Tibial artery (tissue), 4 donors: ENCODE results near the gene EPB42.

ENCODE experiments used
- DNase-seq, 2 donors: peaks; one replicate each; pipeline ENCODE4 v3.0.0-alpha.2; 2019
- H3K27ac ChIP-seq, 2 donors: fragments of 200-600 bp; sonication (generic) in 1 of 2; 1 replicate in 1 of 2; 2 replicates in 1 of 2; pipeline ENCODE4 v1.5.1; 2018 to 2019; ENCODE audit warnings: mild to moderate bottlenecking in 1 of 2
- H3K27me3 ChIP-seq, 2 donors: fragments of 200-600 bp; sonication (generic) in 1 of 2; one replicate each; pipeline versions ENCODE4 v1.5.1 to v1.6.0; 2016 to 2019
- H3K36me3 ChIP-seq, 3 donors: fragments of 200-600 bp; sonication (generic) in 2 of 3; one replicate each; pipeline ENCODE4 v1.5.1; 2016 to 2019; ENCODE audit warnings: mild to moderate bottlenecking in 2 of 3
- H3K4me1 ChIP-seq, 4 donors: fragments of 200-600 bp; sonication (generic) in 2 of 4; 1 replicate in 3 of 4; 2 replicates in 1 of 4; pipeline ENCODE4 v1.5.1; 2016 to 2019
- H3K4me3 ChIP-seq, 2 donors: fragments of 200-600 bp; sonication (generic) in 1 of 2; 1 replicate in 1 of 2; 2 replicates in 1 of 2; pipeline ENCODE4 v1.5.1; 2018 to 2019; ENCODE audit warnings: mild to moderate bottlenecking in 2 of 2
- H3K9me3 ChIP-seq, 3 donors: fragments of 200-600 bp; sonication (generic) in 1 of 3; one replicate each; pipeline ENCODE4 v1.5.1; 2016 to 2019
- intact Hi-C: fragments of 100-400 bp; cut with DNase I; formaldehyde crosslinking; loops from one replicate; pipeline ENCODE4 v1.15.0; 2023; ENCODE audit warnings: low total_unique reads
- TF ChIP-seq, protein P1 (sequence below), 2 experiments: fragments of 200-600 bp in 1 of 2; fragments of 450-650 bp in 1 of 2; IDR thresholded peaks; one replicate each; pipeline ENCODE4 v1.5.1; 2017 to 2019; ENCODE audit warnings: antibody characterized with exemption in 2 of 2, mild to moderate bottlenecking in 1 of 2, moderate library complexity in 1 of 2

EPB42 gene

DNA sequence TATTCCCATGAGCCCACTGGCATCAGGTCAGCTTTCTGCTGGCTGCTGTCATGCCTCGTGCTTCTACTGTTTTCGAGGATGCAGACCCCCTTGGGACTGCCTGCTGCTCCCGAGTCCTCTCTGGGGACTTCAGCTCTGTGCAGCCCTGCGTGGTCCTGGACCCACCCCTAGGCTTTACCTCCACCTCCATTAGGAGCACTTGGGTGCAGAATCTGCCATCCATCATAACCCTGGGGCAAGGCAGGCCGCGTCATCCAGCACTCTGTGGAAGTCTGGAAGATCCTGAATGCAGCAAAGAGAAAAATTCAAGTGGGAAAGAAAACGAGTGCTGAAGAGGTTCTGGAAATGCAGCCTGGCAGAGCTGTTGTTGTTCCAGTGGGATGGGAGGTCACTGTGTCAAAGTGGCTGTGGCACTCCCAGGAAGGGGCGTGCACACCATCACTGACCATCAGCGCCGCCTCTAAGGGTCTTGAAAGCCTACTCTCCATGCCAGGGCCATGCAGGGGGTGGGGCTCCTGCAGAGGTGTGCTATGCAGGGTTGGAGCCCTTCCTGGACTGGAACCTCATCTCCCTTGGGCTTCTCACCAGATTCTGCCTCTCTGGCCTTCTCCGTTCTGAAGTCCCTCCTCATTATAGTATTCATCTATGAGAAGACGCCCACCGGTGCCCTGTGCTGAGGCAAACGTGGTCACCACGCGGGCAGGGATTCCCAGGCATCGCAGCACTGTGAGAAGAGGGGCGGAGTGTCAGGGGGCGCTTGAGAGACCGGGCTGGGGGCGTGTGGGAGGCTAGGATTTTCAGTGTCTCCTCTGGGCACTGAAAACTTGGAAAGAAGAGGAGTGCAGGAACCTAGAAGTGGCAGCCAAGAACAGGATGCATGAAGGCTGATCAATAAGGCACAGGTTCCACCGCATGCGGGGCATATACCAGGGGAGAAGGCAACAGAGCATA lies 12.5 kb downstream of the EPB42 start:
- Histone ChIP-seq H3K9me3 (no peaks in the 10 kb centered on the region), H3K4me1 (no peaks in the 10 kb centered on the region), H3K27ac (no peak overlapping the region), H3K4me3 (no peak overlapping the region), H3K36me3 (no peaks in the 10 kb centered on the region), H3K27me3 (peaks cover 0 to 18% of the 10 kb centered on the region in 2 donors)
- no peak for DNase-seq
- TF ChIP-seq, protein P1, sequence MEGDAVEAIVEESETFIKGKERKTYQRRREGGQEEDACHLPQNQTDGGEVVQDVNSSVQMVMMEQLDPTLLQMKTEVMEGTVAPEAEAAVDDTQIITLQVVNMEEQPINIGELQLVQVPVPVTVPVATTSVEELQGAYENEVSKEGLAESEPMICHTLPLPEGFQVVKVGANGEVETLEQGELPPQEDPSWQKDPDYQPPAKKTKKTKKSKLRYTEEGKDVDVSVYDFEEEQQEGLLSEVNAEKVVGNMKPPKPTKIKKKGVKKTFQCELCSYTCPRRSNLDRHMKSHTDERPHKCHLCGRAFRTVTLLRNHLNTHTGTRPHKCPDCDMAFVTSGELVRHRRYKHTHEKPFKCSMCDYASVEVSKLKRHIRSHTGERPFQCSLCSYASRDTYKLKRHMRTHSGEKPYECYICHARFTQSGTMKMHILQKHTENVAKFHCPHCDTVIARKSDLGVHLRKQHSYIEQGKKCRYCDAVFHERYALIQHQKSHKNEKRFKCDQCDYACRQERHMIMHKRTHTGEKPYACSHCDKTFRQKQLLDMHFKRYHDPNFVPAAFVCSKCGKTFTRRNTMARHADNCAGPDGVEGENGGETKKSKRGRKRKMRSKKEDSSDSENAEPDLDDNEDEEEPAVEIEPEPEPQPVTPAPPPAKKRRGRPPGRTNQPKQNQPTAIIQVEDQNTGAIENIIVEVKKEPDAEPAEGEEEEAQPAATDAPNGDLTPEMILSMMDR (IDR thresholded peaks at IDR 0.05): no peak
- intact Hi-C loops: no loop called here

DNA sequence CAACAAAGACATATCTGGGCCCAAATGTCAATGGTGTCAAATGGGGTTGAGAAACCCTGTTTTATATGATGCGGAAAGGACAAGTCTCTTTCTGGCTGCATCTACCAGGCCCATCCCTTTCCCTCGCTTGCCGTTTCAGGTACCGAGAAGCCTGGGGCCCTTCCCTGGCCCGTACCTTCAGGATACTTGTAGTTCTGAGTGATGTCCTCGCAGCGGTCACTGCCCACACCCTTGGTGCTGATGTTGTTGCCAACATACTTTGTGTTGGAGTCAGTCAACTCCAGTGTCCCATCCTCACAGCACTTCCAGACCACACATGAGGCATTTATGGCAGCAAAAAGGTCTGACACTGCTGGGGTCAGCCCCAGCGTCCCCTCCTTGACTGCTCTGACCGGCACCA lies 13.8 kb downstream of the EPB42 start:
- H3K4me3 ChIP-seq: no peak overlapping the region
- TF ChIP-seq, protein P1 (IDR thresholded peaks at IDR 0.05): no peak
- no peaks in the 10 kb centered on the region for H3K4me1 ChIP-seq
- no peak overlapping the region for H3K27ac ChIP-seq
- intact Hi-C loops: no loop called here
- no peaks in the 10 kb centered on the region for H3K9me3 ChIP-seq
- no peaks in the 10 kb centered on the region for H3K36me3 ChIP-seq
- peaks cover 0 to 18% of the 10 kb centered on the region in 2 donors for H3K27me3 ChIP-seq
- no peak for DNase-seq

DNA sequence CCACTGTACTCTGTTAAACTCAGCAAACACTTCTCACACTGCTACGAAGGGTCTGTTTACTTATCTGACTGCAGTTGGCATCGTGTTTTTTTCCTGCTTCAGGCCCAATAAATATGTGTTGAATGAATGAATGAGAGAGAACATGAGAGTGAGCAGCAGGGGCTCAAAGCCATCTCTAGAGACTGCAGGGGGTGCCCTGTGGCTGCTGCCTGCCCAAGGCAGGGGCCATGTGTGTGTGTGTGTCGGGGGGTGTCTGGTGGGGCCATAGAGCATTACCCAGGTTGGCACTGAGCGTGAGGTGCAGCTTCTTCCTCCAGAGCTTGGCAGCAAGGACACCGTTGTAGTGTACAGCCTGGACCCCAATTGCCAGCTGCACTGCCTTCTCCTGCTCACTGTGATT lies 14.8 kb downstream of the EPB42 start:
- no peaks in the 10 kb centered on the region for H3K4me1 ChIP-seq
- no peak for DNase-seq
- TF ChIP-seq, protein P1 (IDR thresholded peaks at IDR 0.05): no peak
- intact Hi-C loops: no loop called here
- H3K27me3 ChIP-seq: peaks cover 0 to 14% of the 10 kb centered on the region in 2 donors
- no peaks in the 10 kb centered on the region for H3K36me3 ChIP-seq
- H3K27ac ChIP-seq: no peak overlapping the region
- no peaks in the 10 kb centered on the region for H3K9me3 ChIP-seq
- no peak overlapping the region for H3K4me3 ChIP-seq

DNA sequence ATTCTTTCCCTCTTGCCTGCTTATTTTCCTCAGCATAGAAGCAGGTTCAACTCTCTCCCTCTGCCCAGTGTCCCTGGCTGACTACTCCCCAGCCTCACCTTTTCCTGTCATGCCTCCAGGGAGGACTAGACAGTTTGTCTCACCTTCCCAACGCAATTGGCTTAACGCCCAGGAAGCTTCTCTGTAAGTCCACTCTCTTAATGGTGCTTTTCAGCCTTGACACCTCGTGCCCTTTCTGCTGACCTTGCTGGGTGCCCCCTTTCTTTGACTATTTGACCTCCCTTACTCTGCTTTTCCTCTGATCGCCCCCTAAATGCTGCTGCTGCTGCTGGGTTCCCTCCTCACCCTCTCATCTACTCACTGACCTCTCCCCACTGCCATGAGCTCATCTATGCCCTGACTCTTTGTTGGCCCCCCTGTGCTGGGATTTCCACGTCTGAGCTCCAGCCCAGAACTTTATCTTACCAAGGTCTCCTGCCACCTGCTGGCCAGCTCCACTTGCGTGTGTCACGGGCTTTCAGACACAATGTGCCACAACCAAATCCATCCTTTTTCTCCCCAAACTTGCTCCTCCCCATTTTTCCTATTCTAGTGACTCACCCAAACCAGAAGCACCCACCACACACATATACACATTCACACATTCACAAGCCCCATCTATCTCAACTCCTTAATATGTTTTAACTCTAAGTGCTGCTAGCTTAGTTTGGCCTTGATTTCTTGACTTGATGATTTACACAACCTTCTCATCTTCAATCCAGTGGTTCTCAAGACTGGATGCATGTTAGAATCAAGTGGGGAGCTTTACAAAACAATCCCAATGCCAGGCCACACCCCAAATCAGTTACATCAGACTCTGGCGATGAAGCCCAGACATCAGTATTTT lies 16.6 kb downstream of the EPB42 start:
- TF ChIP-seq, protein P1 (IDR thresholded peaks at IDR 0.05): peak; percentile 33 to 41
- DNase-seq: peak in 1 of 2 donors; percentile 44

GRCh38 chr15:43199945-43200488 lies 20.8 kb downstream of the EPB42 start:
- H3K27ac ChIP-seq: no peak overlapping the region
- DNase-seq: no peak
- TF ChIP-seq, protein P1 (IDR thresholded peaks at IDR 0.05): no peak
- no peak overlapping the region for H3K4me3 ChIP-seq
- no peaks in the 10 kb centered on the region for H3K4me1 ChIP-seq
- peaks cover 0 to 5% (median 0%) of the 10 kb centered on the region in 3 donors for H3K9me3 ChIP-seq
- intact Hi-C loops: loop anchor here (10.0 kb wide), 1 partner anchor 85 kb away; no protein-coding TSS in a partner anchor
- peaks cover 28 to 42% (median 40%) of the 10 kb centered on the region in 3 donors for H3K36me3 ChIP-seq
- no peaks in the 10 kb centered on the region for H3K27me3 ChIP-seq

More for the DNA sequence above, 16.6 kb downstream of the EPB42 start:
- Histone ChIP-seq H3K36me3 (peaks cover 0 to under 1% (median 0%) of the 10 kb centered on the region in 3 donors), H3K4me3 (no peak overlapping the region), H3K27me3 (peaks cover 0 to 6% of the 10 kb centered on the region in 2 donors), H3K4me1 (no peaks in the 10 kb centered on the region), H3K9me3 (no peaks in the 10 kb centered on the region), H3K27ac (no peak overlapping the region)
- intact Hi-C loops: no loop called here
